ENCODE measurements around the gene HYAL2.
"Not testable (repeated sequence)": the region's sequence is repeated elsewhere in the genome, so short reads cannot be mapped to it uniquely, and the experiment has no call there.

The HYAL2 gene

GRCh38 chr3:50288387-50289007, 34.0 kb downstream of the HYAL2 start:
- DNase-seq: no peak

- DNase-seq: no peak
Observed at GRCh38 chr3:50287262-50287661, 35.3 kb downstream of the HYAL2 start.

- no peak for DNase-seq
Observed at GRCh38 chr3:50286322-50287227, 36.0 kb downstream of the HYAL2 start.

- DNase-seq: not testable (repeated sequence)
Observed at GRCh38 chr3:50284121-50284520, 38.4 kb downstream of the HYAL2 start.

GRCh38 chr3:50279255-50280016, 43.1 kb downstream of the HYAL2 start:
- DNase-seq: no peak

GRCh38 chr3:50278880-50279224, 43.7 kb downstream of the HYAL2 start, which contains the start of gene LSMEM2:
Gene LSMEM2, plus strand, starts transcription at chr3:50279087. Its CDS starts 27 bp downstream, at chr3:50279114.
- no peak for DNase-seq

GRCh38 chr3:50278123-50278879, 44.2 kb downstream of the HYAL2 start:
- DNase-seq: no peak

GRCh38 chr3:50276762-50277101, 45.8 kb downstream of the HYAL2 start:
- DNase-seq: no peak

- peak; percentile 61 for DNase-seq
Observed at GRCh38 chr3:50275996-50276761, 46.4 kb downstream of the HYAL2 start.

GRCh38 chr3:50275141-50275995, 47.2 kb downstream of the HYAL2 start:
- no peak for DNase-seq

- DNase-seq: peak; percentile 89
Observed at GRCh38 chr3:50274371-50275104, 48.0 kb downstream of the HYAL2 start.

GRCh38 chr3:50273689-50274065, 48.9 kb downstream of the HYAL2 start:
- DNase-seq: no peak

GRCh38 chr3:50272911-50273688, 49.4 kb downstream of the HYAL2 start:
- peak; percentile 88 for DNase-seq

GRCh38 chr3:50272538-50272910, 50.0 kb downstream of the HYAL2 start:
- DNase-seq: not testable (repeated sequence)

GRCh38 chr3:50271314-50271936, 51.1 kb downstream of the HYAL2 start:
- no peak for DNase-seq

GRCh38 chr3:50270422-50271224, 51.9 kb downstream of the HYAL2 start:
- no peak for DNase-seq

- no peak for DNase-seq
Observed at GRCh38 chr3:50269977-50270413, 52.5 kb downstream of the HYAL2 start.

- no peak for DNase-seq
Observed at GRCh38 chr3:50269460-50269859, 53.1 kb downstream of the HYAL2 start.
